Peyer's patch (tissue), 4 donors: ENCODE measurements around the gene PKP1.

ENCODE experiments used
- POLR2A ChIP-seq, 2 donors: fragments of 450-650 bp; IDR thresholded peaks; one replicate each; pipeline ENCODE4 v1.5.1; 2017; ENCODE audit warnings: antibody characterized with exemption in 2 of 2, mild to moderate bottlenecking in 2 of 2, moderate library complexity in 2 of 2
- TF ChIP-seq, protein P1 (sequence below), 6 experiments: fragments of 450-650 bp in 4 of 6; fragments of 200-600 bp in 2 of 6; sonication (generic) in 1 of 6; IDR thresholded peaks; one replicate each; pipeline ENCODE4 v1.5.1; 2017 to 2019; ENCODE audit warnings: antibody characterized with exemption in 6 of 6, mild to moderate bottlenecking in 3 of 6, moderate library complexity in 1 of 6

DNA sequence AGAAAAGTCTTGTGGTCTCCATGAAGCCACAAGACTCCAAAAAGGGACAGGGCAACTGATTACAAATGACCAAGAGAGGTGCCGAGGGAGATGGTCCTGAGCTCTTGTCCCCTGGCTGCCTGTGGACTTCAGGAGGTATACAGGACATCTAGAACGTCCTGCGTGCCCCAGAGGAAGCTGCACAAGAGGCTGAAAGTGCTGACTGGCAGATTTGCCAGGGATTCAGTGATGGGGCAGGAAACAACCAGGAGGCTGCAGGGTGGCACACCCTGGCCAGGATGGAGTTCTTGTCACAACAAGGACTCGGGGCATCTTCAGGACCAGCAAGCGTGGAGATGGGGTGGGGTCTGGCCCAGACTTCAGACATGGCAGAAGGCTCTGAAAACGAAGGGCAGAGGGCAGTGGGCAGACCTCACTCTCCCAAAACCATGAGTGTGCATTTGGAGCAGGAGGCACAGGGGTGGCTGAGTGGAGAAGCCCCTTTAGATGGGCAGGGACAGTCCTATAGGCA is 13.4 kb upstream of the PKP1 start:
- TF ChIP-seq POLR2A (IDR thresholded peaks at IDR 0.05), result no peak
- TF ChIP-seq, protein P1, sequence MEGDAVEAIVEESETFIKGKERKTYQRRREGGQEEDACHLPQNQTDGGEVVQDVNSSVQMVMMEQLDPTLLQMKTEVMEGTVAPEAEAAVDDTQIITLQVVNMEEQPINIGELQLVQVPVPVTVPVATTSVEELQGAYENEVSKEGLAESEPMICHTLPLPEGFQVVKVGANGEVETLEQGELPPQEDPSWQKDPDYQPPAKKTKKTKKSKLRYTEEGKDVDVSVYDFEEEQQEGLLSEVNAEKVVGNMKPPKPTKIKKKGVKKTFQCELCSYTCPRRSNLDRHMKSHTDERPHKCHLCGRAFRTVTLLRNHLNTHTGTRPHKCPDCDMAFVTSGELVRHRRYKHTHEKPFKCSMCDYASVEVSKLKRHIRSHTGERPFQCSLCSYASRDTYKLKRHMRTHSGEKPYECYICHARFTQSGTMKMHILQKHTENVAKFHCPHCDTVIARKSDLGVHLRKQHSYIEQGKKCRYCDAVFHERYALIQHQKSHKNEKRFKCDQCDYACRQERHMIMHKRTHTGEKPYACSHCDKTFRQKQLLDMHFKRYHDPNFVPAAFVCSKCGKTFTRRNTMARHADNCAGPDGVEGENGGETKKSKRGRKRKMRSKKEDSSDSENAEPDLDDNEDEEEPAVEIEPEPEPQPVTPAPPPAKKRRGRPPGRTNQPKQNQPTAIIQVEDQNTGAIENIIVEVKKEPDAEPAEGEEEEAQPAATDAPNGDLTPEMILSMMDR (IDR thresholded peaks at IDR 0.05), result no peak
